ENCODE measurements around the gene GPC2. TPM values are rescaled to one million over a fixed set of nuclear protein-coding genes. Genes with fewer than 3 reads are reported as not detected.

GPC2 gene
- total RNA-seq, 1 donor from 2014 or later: 50.6 TPM

DNA sequence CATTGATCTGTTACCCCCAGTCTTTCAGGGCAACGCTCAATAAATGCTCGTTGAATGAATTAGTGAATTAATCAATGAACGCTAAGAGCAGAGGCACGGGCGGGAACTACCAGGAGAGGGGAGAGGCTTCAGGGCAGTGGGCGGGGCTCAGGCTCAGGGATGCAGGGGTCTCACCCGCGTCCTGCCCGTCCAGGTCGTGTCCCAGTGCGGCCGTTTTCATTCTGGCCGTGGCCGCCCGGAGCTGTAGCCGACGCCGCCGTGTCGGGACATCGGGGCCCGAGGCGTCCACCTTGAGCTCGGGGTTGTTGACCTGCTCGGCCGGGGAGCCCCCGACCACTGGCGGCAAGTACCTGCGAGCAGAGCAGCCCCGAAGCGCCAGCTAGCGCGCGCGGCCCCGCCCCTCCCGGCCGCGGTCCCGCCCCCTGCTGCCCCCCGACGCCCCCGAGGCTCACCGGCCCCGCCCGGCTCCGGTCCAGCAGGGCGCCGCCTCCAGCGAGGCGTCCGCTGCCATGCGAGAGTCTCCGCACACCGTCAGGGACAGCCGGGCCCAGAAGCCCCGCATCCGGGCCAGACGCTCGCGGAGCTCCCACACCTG is 6.0 kb downstream of the GPC2 start:
- Mint-ChIP-seq H3K36me3 (peaks cover 16% of the 10 kb centered on the region), H3K4me3 (peak overlapping the region; percentile 57), H3K27ac (no peak overlapping the region), H3K27me3 (ENCODE audit: low read depth) (peaks cover 29% of the 10 kb centered on the region), H3K9me3 (no peaks in the 10 kb centered on the region), H3K4me1 (peaks cover 44% of the 10 kb centered on the region)
- TF ChIP-seq, protein P1, sequence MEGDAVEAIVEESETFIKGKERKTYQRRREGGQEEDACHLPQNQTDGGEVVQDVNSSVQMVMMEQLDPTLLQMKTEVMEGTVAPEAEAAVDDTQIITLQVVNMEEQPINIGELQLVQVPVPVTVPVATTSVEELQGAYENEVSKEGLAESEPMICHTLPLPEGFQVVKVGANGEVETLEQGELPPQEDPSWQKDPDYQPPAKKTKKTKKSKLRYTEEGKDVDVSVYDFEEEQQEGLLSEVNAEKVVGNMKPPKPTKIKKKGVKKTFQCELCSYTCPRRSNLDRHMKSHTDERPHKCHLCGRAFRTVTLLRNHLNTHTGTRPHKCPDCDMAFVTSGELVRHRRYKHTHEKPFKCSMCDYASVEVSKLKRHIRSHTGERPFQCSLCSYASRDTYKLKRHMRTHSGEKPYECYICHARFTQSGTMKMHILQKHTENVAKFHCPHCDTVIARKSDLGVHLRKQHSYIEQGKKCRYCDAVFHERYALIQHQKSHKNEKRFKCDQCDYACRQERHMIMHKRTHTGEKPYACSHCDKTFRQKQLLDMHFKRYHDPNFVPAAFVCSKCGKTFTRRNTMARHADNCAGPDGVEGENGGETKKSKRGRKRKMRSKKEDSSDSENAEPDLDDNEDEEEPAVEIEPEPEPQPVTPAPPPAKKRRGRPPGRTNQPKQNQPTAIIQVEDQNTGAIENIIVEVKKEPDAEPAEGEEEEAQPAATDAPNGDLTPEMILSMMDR (IDR thresholded peaks at IDR 0.05; ENCODE audit: unreplicated experiment): no peak
- DNase-seq (ENCODE audit: low spot score in 2 of 2, unreplicated experiment in 2 of 2): no peak

DNA sequence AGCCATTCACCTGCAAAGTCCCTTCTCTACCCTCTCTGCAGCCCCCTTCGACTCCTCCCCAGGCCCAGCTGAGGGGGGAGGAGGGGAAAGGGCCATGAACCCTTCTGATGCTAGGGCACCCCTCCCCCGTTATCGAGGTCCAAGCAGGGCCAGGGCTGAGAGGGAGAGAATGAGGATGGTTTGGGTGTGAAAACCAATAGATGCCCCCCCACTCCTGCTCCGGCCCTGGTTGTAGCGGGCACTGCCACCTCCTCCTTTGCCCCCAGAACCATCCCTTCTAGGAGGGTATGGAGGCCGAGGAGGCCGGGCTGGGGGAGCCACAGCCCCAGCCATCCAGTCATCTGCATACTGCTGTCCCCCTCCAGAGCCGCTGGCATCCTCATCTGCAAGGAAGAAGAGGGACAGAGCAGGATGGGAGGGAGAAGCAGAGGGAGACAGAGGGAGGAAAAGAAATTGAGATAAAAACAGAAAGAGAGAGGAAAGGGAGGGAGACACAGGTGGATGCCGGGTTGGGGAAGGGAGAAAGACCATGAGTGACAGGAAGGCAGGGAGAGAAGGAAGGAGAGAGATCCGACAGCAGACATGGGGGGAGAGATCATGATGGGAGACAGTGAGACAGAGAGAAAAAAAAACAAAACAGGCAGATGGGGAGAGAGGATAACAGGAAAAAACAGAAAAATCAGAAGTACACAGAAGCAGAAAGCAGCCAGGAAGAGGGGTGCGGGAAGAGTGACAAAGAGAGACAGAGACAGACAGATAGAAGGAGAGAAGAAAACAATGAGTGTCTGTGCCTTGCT is 6.9 kb downstream of the GPC2 start:
- TF ChIP-seq, protein P1 (IDR thresholded peaks at IDR 0.05; ENCODE audit: unreplicated experiment): no peak
- peaks cover 35% of the 10 kb centered on the region for H3K27me3 Mint-ChIP-seq (ENCODE audit: low read depth)
- peak overlapping the region; percentile 5 for H3K27ac Mint-ChIP-seq
- H3K4me1 Mint-ChIP-seq: peaks cover 38% of the 10 kb centered on the region
- DNase-seq (ENCODE audit: low spot score in 2 of 2, unreplicated experiment in 2 of 2): no peak
- peaks cover 14% of the 10 kb centered on the region for H3K36me3 Mint-ChIP-seq
- no peaks in the 10 kb centered on the region for H3K9me3 Mint-ChIP-seq
- peak overlapping the region; percentile 57 for H3K4me3 Mint-ChIP-seq

DNA sequence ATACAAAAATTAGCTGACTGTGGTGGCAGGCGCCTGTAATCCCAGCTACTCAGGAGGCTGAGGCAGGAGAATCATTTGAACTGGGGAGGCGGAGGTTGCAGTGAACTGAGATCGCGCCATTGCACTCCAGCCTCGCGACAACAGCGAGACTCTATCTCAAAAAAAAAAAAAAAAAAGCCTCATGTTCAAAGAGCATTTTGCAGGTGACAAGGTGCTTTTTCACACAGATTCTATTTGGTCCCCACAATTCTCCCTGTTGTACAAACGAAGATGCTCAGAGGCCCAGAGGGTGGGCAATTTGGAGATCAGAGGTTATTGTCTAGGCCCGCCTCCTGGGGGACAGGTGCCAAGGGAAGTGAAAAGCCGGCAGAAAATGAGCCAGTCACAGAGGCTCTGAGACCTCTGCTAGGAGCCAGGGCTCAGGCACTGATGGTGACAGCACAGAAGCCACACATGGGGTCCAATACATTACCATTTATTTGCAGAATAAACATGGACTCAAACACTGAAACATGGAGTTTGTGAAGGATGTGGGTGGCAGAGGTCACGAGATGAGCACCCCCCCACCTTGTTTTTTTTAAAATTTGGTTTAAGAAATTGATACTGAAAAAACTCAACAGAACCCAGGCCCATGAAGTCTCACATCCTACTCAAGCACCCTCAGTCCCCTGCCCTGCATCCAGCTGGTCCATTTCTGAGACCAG is 7.9 kb downstream of the GPC2 start:
- Mint-ChIP-seq H3K36me3 (peaks cover 10% of the 10 kb centered on the region), H3K27ac (no peak overlapping the region), H3K4me1 (peaks cover 35% of the 10 kb centered on the region), H3K9me3 (no peaks in the 10 kb centered on the region), H3K27me3 (ENCODE audit: low read depth) (peaks cover 36% of the 10 kb centered on the region), H3K4me3 (peak overlapping the region; percentile 76)
- TF ChIP-seq, protein P1 (IDR thresholded peaks at IDR 0.05; ENCODE audit: unreplicated experiment): no peak
- DNase-seq (ENCODE audit: low spot score in 2 of 2, unreplicated experiment in 2 of 2): no peak

DNA sequence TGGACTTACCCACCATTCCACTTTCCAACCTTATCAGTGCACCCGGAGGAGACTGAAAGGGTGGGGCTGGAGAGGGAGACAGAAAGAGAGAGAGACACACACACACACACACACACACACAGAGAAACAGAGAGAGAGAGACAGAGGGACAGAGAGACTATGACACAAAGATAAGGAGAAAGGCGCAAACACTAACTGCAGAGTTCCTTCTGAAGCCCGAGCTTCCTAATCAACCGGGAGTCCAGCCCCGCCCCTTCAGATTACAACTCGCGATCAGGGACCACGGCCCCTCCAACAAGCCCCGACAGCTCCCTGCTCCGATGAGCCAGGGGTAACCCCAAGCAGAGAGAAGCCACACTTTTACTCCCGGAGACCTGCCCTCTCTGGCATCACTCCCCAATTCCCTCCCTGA is 9.3 kb downstream of the GPC2 start:
- peaks cover 40% of the 10 kb centered on the region for H3K4me1 Mint-ChIP-seq
- TF ChIP-seq, protein P1 (IDR thresholded peaks at IDR 0.05; ENCODE audit: unreplicated experiment): no peak
- peaks cover 2% of the 10 kb centered on the region for H3K36me3 Mint-ChIP-seq
- peak overlapping the region; percentile 76 for H3K4me3 Mint-ChIP-seq
- DNase-seq (ENCODE audit: low spot score in 2 of 2, unreplicated experiment in 2 of 2): no peak
- H3K27ac Mint-ChIP-seq: peak overlapping the region; percentile 79
- H3K27me3 Mint-ChIP-seq (ENCODE audit: low read depth): peaks cover 36% of the 10 kb centered on the region
- H3K9me3 Mint-ChIP-seq: no peaks in the 10 kb centered on the region

DNA sequence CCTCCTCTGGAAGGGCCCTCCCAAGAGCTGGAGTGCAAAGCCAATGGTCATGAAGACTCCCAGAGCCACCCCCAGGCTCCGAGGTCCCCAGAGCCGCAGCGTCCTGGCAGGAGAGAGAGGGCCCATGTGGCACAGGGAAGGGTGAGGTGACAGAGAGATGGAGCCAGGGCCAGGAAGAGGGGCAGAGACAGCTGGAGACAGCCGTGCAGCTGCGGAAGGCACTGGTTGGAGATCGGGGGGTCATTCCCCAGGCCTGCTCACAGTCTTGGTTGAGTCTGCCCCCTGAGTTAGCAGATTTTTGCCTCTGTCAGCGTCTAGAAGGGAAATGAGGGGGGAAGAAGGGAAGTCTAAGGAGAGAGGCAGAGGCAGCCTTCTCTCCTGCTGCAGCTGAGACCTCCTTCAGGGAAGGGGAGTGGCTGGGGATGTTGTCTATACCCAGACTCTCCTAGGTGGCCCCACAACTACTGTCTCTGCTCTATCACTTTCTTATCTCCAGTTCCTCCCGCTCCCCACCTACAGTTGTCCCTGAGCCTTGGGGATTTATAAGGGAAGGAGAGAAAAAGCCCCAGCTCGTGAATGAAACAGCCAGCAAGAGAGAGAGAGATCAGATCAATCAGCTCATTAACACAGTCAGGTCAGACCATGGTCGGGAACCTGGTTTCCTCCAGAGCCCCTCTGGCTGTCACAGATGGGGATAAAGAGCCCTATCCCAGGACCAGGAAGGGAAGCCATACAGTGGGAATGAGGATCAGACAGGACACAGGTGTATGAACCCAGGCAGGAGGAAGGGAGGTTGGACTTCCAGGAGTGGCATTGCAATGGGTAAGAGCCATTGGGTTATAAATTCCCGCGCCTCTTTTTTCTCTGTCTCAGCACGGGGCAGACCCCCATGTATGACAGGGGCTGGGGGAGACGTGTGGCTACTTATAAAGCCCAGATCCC is 9.9 kb downstream of the GPC2 start:
- peaks cover 36% of the 10 kb centered on the region for H3K27me3 Mint-ChIP-seq (ENCODE audit: low read depth)
- H3K4me3 Mint-ChIP-seq: peak overlapping the region; percentile 76
- H3K27ac Mint-ChIP-seq: no peak overlapping the region
- TF ChIP-seq, protein P1 (IDR thresholded peaks at IDR 0.05; ENCODE audit: unreplicated experiment): no peak
- H3K9me3 Mint-ChIP-seq: no peaks in the 10 kb centered on the region
- no peak for DNase-seq (ENCODE audit: low spot score in 2 of 2, unreplicated experiment in 2 of 2)
- H3K36me3 Mint-ChIP-seq: peaks cover 2% of the 10 kb centered on the region
- peaks cover 42% of the 10 kb centered on the region for H3K4me1 Mint-ChIP-seq

Measured in mesothelial cell of epicardium (in vitro differentiated cells).